Stimulated activated CD8-positive, alpha-beta memory T cell treated with anti-CD3 and anti-CD28 coated beads, Interleukin-12 subunit alpha, Interleukin-12 subunit beta, amount 100 ng/mL, for 24 hours (primary cell): ENCODE measurements around the gene MAVS.

Source experiments
- DNase-seq: peaks from one replicate; pipeline ENCODE4 v3.0.0-alpha.2; 2020; ENCODE audit errors: extremely low read depth

Gene MAVS

GRCh38 chr20:3909952-3910366, 63.3 kb downstream of the MAVS start:
- no peak for DNase-seq

DNA sequence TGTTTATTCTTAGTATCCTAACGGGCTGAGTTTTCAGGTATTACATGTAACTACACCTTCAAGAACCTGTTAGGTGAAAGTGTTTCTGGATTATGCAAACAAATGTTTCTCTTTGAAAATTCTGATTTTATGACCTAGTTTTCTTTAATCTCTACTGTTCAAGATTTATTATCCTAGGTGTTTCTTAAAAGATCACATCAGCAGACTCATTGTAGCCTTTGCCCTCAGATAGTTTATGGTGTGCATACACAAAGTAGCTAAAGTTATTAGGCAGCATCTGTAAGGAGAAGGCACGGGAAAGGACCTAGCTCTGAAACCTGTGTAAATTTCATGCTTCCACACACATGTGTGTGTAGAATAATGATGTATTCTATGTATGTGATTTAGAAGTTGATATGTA, 64.2 kb downstream of the MAVS start:
- DNase-seq, result no peak

DNA sequence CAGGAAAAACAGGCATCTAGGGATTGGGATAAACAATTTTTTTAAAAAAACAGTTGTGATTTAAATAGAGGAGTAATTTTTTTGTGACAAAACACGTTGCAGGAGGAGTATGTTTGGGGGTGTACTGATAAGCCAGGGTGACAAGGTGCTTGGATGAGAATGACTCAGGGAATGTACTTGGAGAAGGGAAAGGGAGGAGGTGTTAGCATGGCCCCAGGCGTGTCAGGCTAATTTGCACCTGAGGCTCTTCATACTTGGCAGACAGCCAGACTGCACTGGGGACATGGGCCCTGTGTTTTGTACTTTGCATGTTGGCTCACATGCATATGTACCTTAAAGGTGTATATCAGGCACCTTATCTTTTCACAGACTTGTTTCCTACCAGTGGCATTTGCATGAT, 65.3 kb downstream of the MAVS start:
- DNase-seq, result no peak

- no peak for DNase-seq
Observed at GRCh38 chr20:3914446-3914845, 67.8 kb downstream of the MAVS start.

DNA sequence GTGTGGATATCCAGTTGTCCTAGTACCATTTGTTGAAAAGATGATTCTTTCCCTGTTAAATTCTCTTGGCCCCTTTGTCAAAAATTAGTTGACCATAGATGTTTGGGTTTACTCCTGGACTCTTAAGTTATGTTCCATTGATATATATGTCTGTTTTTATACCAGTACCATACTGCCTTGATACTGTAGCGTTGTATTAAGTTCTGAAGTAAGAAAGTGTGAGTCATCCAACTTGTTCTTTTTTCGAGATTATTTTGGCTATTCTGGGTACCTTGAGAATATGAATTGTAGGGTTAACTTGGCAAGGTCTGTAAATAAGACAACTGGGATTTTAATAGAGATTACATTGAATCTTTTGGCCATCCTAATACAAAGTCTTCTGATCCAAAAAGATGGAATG, 69.1 kb downstream of the MAVS start:
- DNase-seq, result no peak

DNA sequence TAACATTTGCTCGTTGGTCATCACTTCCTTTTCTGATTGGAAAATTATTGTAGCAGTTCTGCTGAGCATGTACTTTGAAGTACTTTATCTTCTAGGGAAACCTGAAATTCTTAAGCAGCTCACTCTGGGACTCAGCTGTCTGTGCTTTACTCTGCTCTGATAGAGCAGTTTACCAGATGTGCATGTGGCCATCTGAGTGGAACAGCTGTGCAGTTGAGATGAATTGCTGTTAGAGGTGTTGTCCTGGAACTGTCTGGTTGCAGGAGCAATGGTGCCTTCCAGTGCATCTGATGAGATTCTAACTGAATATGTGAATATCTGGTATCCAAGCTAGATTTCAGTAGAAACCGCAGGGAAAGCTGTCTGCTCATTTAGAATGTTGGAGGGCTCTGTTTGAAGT, 69.7 kb downstream of the MAVS start:
- no peak for DNase-seq

GRCh38 chr20:3919352-3919751, 72.7 kb downstream of the MAVS start:
- no peak for DNase-seq

- DNase-seq, result no peak
Observed at GRCh38 chr20:3922223-3922982, 75.8 kb downstream of the MAVS start.

DNA sequence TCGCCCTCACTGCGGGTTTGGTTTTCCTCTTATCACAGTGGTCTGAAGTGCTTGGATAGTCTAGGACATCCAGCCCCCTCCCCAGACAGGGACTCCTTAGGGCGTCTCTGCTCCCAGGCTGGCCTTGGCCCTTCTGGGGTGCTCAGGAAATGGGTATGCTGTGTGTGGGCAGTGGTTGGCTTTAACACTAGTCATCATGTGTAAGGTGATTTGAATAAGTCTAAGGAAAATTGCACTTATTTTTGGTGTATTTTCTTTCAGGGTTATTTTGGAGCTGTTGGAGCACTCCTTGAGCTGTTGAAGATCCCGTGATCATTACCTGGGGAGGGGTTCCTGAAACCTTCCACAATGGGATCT, 76.3 kb downstream of the MAVS start:
- no peak for DNase-seq

DNA sequence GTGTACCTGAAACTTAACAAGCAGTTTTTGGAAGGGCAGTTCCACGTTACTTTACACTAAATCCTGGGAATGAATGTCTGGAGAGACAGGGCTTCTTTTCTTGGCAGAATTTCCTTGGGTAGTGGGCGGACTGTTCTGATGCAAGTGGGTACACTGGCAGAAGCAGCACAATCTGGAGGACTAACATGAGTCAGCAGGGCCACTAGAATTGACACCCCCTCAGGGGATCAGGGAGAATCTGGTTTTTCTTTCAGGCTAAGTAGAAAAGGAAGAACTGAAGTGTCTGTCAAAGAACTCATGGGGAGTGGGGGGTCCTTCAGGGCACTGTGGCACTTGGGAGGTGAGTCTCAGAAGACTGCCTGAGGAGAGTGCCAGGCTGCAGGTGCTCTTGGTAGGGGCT, 77.2 kb downstream of the MAVS start:
- DNase-seq, result no peak

DNA sequence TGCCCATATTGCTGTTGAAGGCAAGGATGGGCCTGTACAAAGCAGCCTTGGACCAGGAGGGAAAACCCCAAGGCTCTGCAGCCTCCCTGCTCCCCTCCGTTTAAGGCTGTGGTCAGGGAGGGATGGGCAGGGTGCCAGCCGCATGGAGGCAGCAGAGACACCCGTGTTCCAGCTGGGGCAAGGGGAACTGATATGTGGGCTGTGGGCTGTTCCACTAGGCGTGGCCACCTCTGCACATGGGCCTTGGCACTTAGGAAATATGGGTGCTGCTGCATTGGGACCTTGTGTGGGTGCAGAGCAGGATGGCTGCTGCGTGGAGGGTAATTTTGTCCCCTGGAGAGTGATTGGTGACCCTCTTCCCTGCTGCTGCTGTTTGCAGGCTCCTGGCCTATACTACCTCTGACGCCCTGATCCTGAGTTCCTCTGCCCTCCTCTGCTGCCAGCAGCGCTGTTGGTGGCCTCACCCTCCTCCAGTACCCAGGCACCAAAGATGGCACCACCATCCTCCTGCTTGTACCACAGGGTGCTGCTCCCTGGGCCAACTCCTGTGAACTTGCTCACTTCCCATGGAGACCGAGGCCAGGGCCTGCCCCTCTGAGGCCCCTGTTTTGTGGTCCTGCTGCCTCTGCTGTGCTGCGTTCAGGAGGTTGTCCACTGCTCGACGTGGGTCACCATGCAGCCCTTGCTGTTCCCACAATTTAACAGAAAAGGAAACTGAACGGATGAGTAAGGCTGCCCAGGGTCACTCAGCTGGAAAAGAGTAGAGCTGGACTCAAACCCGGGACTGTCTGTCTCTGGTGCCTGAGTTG, 77.9 kb downstream of the MAVS start:
- DNase-seq, result no peak

- no peak for DNase-seq
Observed at GRCh38 chr20:3925113-3925695, 78.6 kb downstream of the MAVS start.
